ENCODE results near the gene WDPCP. TPM values are rescaled to one million over a fixed set of nuclear protein-coding genes. Genes with fewer than 3 reads are reported as not detected.
"Not testable (repeated sequence)": the region's sequence is repeated elsewhere in the genome, so short reads cannot be mapped to it uniquely, and the experiment has no call there.

Gene WDPCP
- total RNA-seq, 2 donors from 2014 or later = 8.4 to 10.1 TPM

DNA sequence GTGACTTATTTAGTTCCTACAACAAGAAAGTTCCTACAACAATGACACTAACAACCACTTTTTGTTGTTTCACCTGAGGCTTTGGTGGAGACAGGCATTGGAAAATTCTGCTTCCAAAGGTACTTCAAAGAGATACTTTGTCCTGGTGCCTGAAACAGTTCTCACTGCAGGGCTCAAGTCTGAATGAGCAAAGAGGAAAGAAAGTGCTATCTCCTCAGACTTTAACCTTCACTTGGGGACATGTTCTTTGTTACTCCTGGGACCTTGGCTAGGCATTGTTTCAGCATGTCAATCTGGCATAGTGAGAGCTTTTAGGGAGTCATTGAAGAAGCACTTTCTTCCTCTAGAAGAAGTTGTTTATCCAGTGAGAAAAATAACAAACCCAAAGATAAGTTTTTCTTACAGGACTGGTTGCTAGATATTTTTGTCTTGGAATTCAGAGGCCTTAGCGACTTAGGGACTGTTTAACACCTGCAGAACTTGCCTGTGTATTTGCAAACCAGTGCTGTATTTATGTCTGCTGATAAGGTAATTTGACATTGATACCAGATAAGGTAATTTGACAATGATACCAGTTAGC, 12.7 kb upstream of the WDPCP start:
- peaks cover 17 to 32% of the 10 kb centered on the region in 2 donors for H3K36me3 Mint-ChIP-seq
- ATAC-seq (no peak), DNase-seq (ENCODE audit: low spot score in 2 of 2) (no peak)
- H3K9me3 Mint-ChIP-seq = no peaks in the 10 kb centered on the region
- H3K27ac Mint-ChIP-seq = peak overlapping the region in 1 of 2 donors; percentile 40

DNA sequence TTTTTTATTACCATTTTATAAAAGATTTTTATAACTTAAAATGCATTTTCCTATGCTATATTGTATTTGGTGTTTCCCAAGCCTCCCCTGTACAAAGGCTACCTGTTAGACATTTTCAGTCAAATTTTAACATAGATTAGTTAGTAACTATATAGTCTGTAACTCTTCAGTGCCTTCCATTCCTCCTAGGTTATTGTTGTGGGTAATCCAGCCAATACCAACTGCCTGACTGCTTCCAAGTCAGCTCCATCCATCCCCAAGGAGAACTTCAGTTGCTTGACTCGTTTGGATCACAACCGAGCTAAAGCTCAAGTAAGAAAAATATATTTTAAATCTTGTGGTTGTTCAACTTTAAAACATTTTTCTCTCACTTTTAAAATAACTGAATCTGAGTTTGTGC, 10.7 kb upstream of the WDPCP start:
- peaks cover 0 to 17% of the 10 kb centered on the region in 2 donors for H3K36me3 Mint-ChIP-seq
- ATAC-seq (no peak), DNase-seq (ENCODE audit: low spot score in 2 of 2) (no peak)

DNA sequence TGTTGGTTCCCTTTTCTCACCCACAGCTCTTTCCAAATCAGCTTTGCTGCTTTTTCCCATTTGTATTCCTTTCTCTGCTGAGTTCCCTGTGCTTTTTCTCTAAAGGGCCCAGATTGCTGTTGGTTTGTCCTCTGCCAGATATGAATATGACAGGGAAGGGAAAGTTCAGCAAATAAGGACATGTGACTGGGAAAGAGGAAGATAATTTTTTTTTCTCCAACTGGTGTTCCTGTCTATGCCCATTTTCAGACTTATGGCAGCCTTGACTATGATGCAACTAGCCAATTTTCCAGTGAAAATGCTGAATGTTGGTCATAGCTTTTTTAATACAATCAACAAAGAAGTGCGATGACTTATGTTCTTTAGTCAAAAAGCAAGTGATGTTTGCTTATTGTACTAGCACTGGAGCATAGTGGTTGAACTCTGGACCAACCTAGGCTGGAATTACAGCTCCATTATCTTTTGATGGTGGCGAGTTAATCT, 8.2 kb upstream of the WDPCP start:
- no peaks in the 10 kb centered on the region for H3K9me3 Mint-ChIP-seq
- H3K36me3 Mint-ChIP-seq = peaks cover 0 to 19% of the 10 kb centered on the region in 2 donors
- DNase-seq (ENCODE audit: low spot score in 2 of 2) (no peak), ATAC-seq (no peak)
- H3K27ac Mint-ChIP-seq = peak overlapping the region in 1 of 2 donors; percentile 60

More for the DNA sequence above, 10.7 kb upstream of the WDPCP start:
- Mint-ChIP-seq H3K27ac (no peak overlapping the region), H3K9me3 (no peaks in the 10 kb centered on the region)

GRCh38 chr2:63594660-63595059, 6.4 kb upstream of the WDPCP start:
- H3K27ac Mint-ChIP-seq = no peak overlapping the region
- H3K9me3 Mint-ChIP-seq = no peaks in the 10 kb centered on the region
- peaks cover 7 to 25% of the 10 kb centered on the region in 2 donors for H3K36me3 Mint-ChIP-seq
- no peak for ATAC-seq
- no peak for DNase-seq (ENCODE audit: low spot score in 2 of 2)

DNA sequence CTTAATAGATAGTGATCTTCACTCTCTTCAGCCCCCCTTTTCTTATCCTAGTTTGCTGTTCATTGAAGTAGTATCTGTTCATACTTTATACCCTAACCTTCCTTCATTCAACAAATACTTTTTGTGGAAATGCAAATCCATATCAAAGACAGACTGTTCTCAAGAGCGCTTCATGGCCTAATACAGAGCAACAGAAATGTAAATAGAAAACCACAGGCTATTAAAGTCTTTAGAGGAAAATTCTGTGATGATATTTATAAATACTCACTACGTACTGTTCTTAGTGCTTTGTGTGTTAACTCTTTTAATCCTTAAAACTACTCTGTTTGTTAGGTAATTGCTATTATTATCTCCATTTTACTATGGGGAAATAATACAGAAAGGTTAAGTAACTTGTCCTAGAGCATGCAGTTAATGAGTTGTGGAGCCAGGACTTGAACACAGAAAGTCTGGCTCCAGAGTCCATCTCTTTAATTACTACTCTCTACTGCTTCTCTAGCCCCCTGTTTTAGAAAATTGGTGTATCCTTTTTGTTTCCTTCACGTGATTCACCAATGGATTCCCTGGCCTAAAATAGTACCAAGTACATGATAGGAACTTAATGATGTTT, 3.4 kb upstream of the WDPCP start:
- Mint-ChIP-seq H3K36me3 (peaks cover 25 to 37% of the 10 kb centered on the region in 2 donors), H3K27ac (peak overlapping the region in 1 of 2 donors; percentile 48), H3K9me3 (no peaks in the 10 kb centered on the region)
- DNase-seq (ENCODE audit: low spot score in 2 of 2) (no peak), ATAC-seq (no peak)

DNA sequence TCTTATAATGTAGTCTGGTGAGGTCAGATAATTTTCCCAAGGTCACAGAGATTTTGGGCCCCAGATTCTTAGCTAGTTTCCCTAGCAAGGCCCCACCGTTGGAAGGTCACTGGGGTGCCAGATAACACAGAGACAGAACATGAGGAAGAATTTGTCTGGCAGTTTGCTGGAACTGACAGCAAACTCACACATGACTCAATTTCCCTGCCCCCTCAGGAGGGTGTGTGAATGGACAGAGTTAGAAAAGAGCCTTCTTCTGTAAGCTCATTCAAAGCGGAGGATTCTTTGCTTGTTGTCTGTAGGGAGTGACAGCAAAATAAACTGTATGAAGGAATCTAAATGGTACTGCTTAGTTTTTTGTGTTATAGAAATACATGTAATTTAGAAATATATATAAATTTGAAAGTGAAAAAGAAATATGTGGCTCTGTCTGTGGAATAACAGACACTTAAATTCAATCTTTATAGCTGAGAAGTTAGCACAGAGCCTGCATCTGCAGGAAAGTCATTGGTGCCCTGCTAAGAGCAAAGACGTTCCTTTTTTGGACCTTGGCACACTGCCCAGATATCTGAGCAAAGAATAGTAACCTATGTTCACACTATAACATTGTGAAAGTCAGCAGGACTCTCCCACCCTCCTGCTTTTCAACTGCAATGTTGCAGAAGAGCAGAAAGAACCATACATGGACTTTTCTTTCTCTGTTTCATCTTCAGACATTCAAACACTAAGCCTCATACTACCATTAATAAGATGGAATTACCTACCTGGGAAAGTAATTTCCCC, 2.5 kb upstream of the WDPCP start:
- ATAC-seq (no peak), DNase-seq (ENCODE audit: low spot score in 2 of 2) (no peak)
- Mint-ChIP-seq H3K36me3 (peaks cover 25 to 33% of the 10 kb centered on the region in 2 donors), H3K9me3 (no peaks in the 10 kb centered on the region), H3K27ac (peak overlapping the region in 1 of 2 donors; percentile 91)

GRCh38 chr2:63589148-63589958, 1.1 kb upstream of the WDPCP start:
- ATAC-seq = no peak
- Mint-ChIP-seq H3K9me3 (no peaks in the 10 kb centered on the region), H3K36me3 (peaks cover 25 to 33% of the 10 kb centered on the region in 2 donors), H3K27ac (peak overlapping the region; percentile 91 to 95)
- DNase-seq (ENCODE audit: low spot score in 2 of 2) = peak in 1 of 2 donors; percentile 4

- Mint-ChIP-seq H3K36me3 (peaks cover 25% of the 10 kb centered on the region in 2 donors), H3K27ac (peak overlapping the region; percentile 91 to 95), H3K9me3 (no peaks in the 10 kb centered on the region)
- DNase-seq (ENCODE audit: low spot score in 2 of 2) (peak in 1 of 2 donors; percentile 4), ATAC-seq (no peak)
Observed at GRCh38 chr2:63587814-63588384, 378 bp downstream of the WDPCP start.

GRCh38 chr2:63582873-63583272, 5.4 kb downstream of the WDPCP start:
- DNase-seq (ENCODE audit: low spot score in 2 of 2) (no peak), ATAC-seq (no peak)
- H3K9me3 Mint-ChIP-seq = peaks cover 0 to 3% of the 10 kb centered on the region in 2 donors
- H3K27ac Mint-ChIP-seq = no peak overlapping the region
- H3K36me3 Mint-ChIP-seq = peaks cover 3 to 4% of the 10 kb centered on the region in 2 donors

DNA sequence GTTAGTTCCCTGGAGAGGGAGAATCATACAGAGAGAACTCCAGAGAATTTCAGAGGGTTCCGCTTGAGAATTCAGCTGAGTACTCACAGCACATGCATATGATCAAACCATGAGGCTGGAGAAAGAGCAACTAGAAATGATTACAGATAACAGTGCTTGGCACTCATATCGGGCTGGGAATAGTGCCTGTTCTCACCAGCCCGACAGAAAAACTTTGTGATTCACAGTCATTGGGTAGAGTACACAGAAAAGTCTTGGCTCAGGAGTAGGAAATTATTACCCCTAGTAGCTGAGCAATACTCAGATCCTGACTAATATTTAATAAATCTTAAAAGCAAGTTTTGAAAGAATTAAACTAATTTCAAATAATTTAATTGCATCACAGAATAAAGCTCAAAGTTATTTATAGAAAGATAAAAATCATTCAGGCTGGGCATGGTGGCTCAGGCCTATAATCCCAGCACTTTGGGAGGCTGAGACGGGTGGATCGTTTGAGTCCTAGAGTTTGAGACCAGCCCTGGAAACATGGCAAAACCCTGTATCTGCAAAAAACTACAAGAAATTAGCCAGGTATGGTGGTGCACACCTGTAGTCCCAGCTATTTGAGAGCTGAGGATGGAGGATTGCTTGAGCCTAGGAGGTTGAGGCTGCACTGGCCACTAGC, 6.8 kb downstream of the WDPCP start:
- DNase-seq (ENCODE audit: low spot score in 2 of 2) = no peak
- Mint-ChIP-seq H3K36me3 (no peaks in the 10 kb centered on the region), H3K9me3 (peaks cover 0 to 3% of the 10 kb centered on the region in 2 donors), H3K27ac (no peak overlapping the region)
- ATAC-seq = no peak

DNA sequence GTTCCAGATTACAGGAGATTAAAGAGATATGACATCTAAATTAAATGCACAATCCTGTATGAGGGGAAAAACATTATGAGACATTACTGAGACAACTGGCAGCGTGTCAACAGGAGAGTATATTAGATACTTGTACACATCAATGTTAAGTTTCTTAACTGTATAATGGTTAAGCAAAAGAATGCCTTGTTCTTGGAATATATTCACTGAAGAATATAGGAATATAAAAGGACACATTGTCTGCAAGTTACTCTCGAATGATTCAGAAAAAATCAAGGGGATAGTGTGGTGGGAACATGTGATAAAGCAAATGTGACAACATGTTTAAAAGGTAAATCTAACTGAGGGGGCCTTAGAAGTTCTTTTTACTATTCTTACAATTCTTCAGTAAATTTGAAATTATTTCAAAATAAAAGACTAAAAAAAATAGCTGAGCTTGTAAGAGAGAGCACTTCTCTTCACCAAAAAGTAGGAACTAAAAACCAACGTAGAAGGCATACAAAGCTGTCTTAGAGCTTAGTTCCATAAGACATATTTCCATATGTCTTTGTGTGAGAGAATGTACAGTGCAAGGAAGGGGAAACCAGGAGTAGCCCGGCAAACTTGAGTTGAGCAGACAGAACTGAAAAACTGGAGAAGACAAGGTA, 7.5 kb downstream of the WDPCP start:
- no peak for ATAC-seq
- Mint-ChIP-seq H3K36me3 (no peaks in the 10 kb centered on the region), H3K9me3 (peaks cover 0 to 3% of the 10 kb centered on the region in 2 donors), H3K27ac (no peak overlapping the region)
- DNase-seq (ENCODE audit: low spot score in 2 of 2) = no peak

GRCh38 chr2:63578767-63579166, 9.5 kb downstream of the WDPCP start:
- H3K36me3 Mint-ChIP-seq = peaks cover 6 to 7% of the 10 kb centered on the region in 2 donors
- H3K27ac Mint-ChIP-seq = no peak overlapping the region
- DNase-seq (ENCODE audit: low spot score in 2 of 2) = no peak
- ATAC-seq = no peak
- peaks cover 0 to 9% of the 10 kb centered on the region in 2 donors for H3K9me3 Mint-ChIP-seq

DNA sequence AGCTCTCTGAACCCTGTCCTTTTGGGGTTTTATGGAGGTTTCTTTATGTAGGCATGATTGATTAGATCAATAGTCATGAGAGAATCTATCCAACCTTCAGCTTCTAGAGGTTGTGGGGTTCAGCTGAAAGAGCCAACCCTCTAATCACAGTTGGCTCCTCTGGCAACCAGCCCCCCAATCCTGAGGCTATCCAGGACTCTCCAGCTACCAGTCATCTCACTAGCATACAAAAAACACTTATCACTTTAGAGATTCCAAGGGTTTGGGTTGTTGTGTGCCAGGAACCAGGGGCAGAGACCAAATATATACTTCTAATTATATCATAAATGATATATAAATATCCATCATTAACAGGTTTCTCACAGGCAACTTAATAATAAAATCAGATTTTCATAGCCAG, 11.7 kb downstream of the WDPCP start:
- H3K9me3 Mint-ChIP-seq = peaks cover 0 to 6% of the 10 kb centered on the region in 2 donors
- peaks cover 7 to 16% of the 10 kb centered on the region in 2 donors for H3K36me3 Mint-ChIP-seq
- DNase-seq (ENCODE audit: low spot score in 2 of 2) (no peak), ATAC-seq (no peak)
- H3K27ac Mint-ChIP-seq = no peak overlapping the region

GRCh38 chr2:63573726-63574345, 14.4 kb downstream of the WDPCP start:
- H3K36me3 Mint-ChIP-seq = peaks cover 12 to 23% of the 10 kb centered on the region in 2 donors
- DNase-seq (ENCODE audit: low spot score in 2 of 2); H3K9me3 Mint-ChIP-seq; ATAC-seq; H3K27ac Mint-ChIP-seq: not testable (repeated sequence)

DNA sequence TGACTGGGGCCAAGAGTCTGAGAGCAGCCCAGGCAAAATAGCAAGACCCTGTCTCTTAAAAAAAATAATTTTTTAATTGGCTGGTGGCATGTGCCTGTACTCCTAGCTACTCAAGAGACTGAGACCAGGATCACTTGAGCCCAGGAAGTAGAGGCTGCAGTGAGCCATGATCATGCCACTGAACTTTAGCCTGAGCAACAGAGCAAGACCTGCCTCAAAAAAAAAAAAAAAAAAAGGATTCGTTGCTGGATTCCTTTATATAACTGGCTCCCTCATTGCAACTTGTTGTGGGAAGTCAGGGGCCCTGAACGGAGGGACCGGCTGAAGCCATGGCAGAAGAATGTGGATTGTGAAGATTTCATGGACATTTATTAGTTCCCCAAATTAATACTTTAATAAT, 15.3 kb downstream of the WDPCP start:
- H3K36me3 Mint-ChIP-seq = peaks cover 19 to 31% of the 10 kb centered on the region in 2 donors
- peaks cover 7 to 12% of the 10 kb centered on the region in 2 donors for H3K9me3 Mint-ChIP-seq
- DNase-seq (ENCODE audit: low spot score in 2 of 2); ATAC-seq; H3K27ac Mint-ChIP-seq: not testable (repeated sequence)
